SH-SY5Y (cell line): ENCODE results near the gene TMEM109.

Source experiments
- GATA2 ChIP-seq: IDR thresholded peaks from 2 replicates; pipeline ENCODE4 v1.6.1; 2011; ENCODE audit warnings: mild to moderate bottlenecking, low read depth, low read length
- GATA3 ChIP-seq: IDR thresholded peaks from 2 replicates; pipeline ENCODE4 v1.6.1; 2011; ENCODE audit warnings: low read depth, mild to moderate bottlenecking, low read length, moderate library complexity

- TF ChIP-seq GATA2 (no peak), GATA3 (no peak)
These were observed 11.2 kb downstream of the TMEM109 start for GRCh38 chr11:60924906-60925853.
